HepG2 (cell line): ENCODE measurements around the gene TRIM67. TPM values are rescaled to one million over a fixed set of nuclear protein-coding genes. Genes with fewer than 3 reads are reported as not detected.

ENCODE experiments used
- FLYWCH1 ChIP-seq: sonication (generic); formaldehyde crosslinking; IDR thresholded peaks from 2 replicates; pipeline ENCODE4 v1.8.1; 2023; ENCODE audit warnings: mild to moderate bottlenecking, missing genetic modification reagents
- FOXO1 ChIP-seq: sonication (generic); formaldehyde crosslinking; IDR thresholded peaks from 2 replicates; pipeline ENCODE4 v1.4.0; 2020; ENCODE audit warnings: missing genetic modification reagents
- HCFC1 ChIP-seq: fragments of 150-350 bp; IDR thresholded peaks from 2 replicates; pipeline ENCODE4 v1.6.1; 2014; ENCODE audit warnings: low read depth, low read length
- HIVEP1 ChIP-seq: sonication (generic); formaldehyde crosslinking; IDR thresholded peaks from 2 replicates; pipeline ENCODE4 v1.4.0; 2020; ENCODE audit warnings: mild to moderate bottlenecking, missing genetic modification reagents
- KDM2A ChIP-seq: sonication (generic); formaldehyde crosslinking; IDR thresholded peaks from 2 replicates; pipeline ENCODE4 v1.4.0; 2020; ENCODE audit warnings: low read depth, missing genetic modification reagents, borderline replicate concordance
- MXD3 ChIP-seq: IDR thresholded peaks from 2 replicates; pipeline ENCODE4 v1.6.1; 2016; ENCODE audit warnings: mild to moderate bottlenecking, missing biosample characterization, missing genetic modification reagents
- PAWR ChIP-seq: sonication (generic); formaldehyde crosslinking; IDR thresholded peaks from 2 replicates; pipeline ENCODE4 v1.4.0; 2020; ENCODE audit warnings: missing genetic modification reagents, mild to moderate bottlenecking, borderline replicate concordance
- POLR2AphosphoS5 ChIP-seq: IDR thresholded peaks from 2 replicates; pipeline ENCODE4 v1.6.1; 2012; ENCODE audit warnings: low read depth, low read length
- RELA ChIP-seq: sonication (generic); formaldehyde crosslinking; IDR thresholded peaks from 2 replicates; pipeline ENCODE4 v1.4.0; 2020; ENCODE audit warnings: missing genetic modification reagents
- RXRB ChIP-seq: IDR thresholded peaks from 2 replicates; pipeline ENCODE4 v1.6.1; 2016; ENCODE audit warnings: borderline replicate concordance, missing genetic modification reagents, missing compliant biosample characterization
- TEF ChIP-seq: sonication (generic); formaldehyde crosslinking; IDR thresholded peaks from 2 replicates; pipeline ENCODE4 v1.5.0; 2020; ENCODE audit warnings: missing genetic modification reagents
- ZNF205 ChIP-seq: IDR thresholded peaks from 2 replicates; pipeline ENCODE4 v1.6.1; 2018; ENCODE audit warnings: missing biosample characterization, missing genetic modification reagents
- ZNF407 ChIP-seq: sonication (generic); formaldehyde crosslinking; IDR thresholded peaks from one replicate; pipeline ENCODE4 v1.5.1; 2020; ENCODE audit warnings: mild to moderate bottlenecking, missing genetic modification reagents; ENCODE audit errors: not compliant biosample characterization
- ZNF687 ChIP-seq: sonication (generic); formaldehyde crosslinking; IDR thresholded peaks from 2 replicates; pipeline ENCODE4 v1.5.1; 2020; ENCODE audit warnings: mild to moderate bottlenecking, missing genetic modification reagents, moderate library complexity
- ZNF709 ChIP-seq: sonication (generic); formaldehyde crosslinking; IDR thresholded peaks from 2 replicates; pipeline ENCODE4 v1.5.0; 2020; ENCODE audit warnings: mild to moderate bottlenecking, missing genetic modification reagents
- polyA plus RNA-seq, 8 experiments: library from polyadenylated mRNA; depleted of rRNA in 3 of 8; stranded (reverse) in 7 of 8; unstranded in 1 of 8; fragments of >200 nt; fragmentation: Illumina TruSeq in 4 of 8; extraction: Trizol in 4 of 8; gene quantifications; 2 replicates each; pipeline versions ENCODE4 v1.2.1 to v1.2.3, GENCODE V29; 2011 to 2016; ENCODE audit warnings: low read depth in 4 of 8, missing spikeins in 1 of 8, mixed read lengths in 1 of 8; ENCODE audit not compliant: insufficient read depth in 1 of 8
- total RNA-seq, 5 experiments: library from RNA; depleted of rRNA; stranded (reverse); fragments of >200 nt; fragmentation: Illumina TruSeq; extraction: Trizol; gene quantifications; 2 replicates each; pipeline ENCODE4 v1.2.3, GENCODE V29; 2016; ENCODE audit warnings: low read depth in 1 of 5

The TRIM67 gene
- total and polyA plus RNA-seq, 2 of the 13 experiments (the other 11 are each of a cell fraction or from before 2014, with no cell fraction given): not detected

GRCh38 chr1:231211005-231211857 is 49.4 kb downstream of the TRIM67 start (continued):
- TF ChIP-seq ZNF407 (CRISPR knock-in tag) (peak; percentile 57), HCFC1 (no peak), ZNF687 (CRISPR knock-in tag) (peak; percentile 84), HIVEP1 (CRISPR knock-in tag) (peak; percentile 71; the same call in 1 of the 2 replicates), PAWR (CRISPR knock-in tag) (no peak), KDM2A (peak; percentile 55; the same call in 1 of the 2 replicates), TEF (CRISPR knock-in tag) (no peak), POLR2AphosphoS5 (0 out of 2 replicates have a peak, but pooled peaks have one; percentile 26), FLYWCH1 (no peak), ZNF205 (CRISPR knock-in tag) (peak; percentile 69; the same call in 1 of the 2 replicates), ZNF709 (CRISPR knock-in tag) (0 out of 2 replicates have a peak, but pooled peaks have one; percentile 31), RXRB (CRISPR knock-in tag) (peak; percentile 42; the same call in 1 of the 2 replicates), RELA (CRISPR knock-in tag) (no peak), MXD3 (CRISPR knock-in tag) (no peak), FOXO1 (CRISPR knock-in tag) (peak; percentile 79)
